ENCODE data around the gene SPATA2.

SPATA2 gene

GRCh38 chr20:49887251-49888211 lies 27.8 kb downstream of the SPATA2 start:
- Histone ChIP-seq H4K20me1 (ENCODE audit: insufficient read depth, low read length) (no peaks in the 10 kb centered on the region), H3K9ac (ENCODE audit: low read length) (no peak overlapping the region), H3K27me3 (ENCODE audit: insufficient read depth, low read length) (no peaks in the 10 kb centered on the region), H3K4me2 (ENCODE audit: low read length) (no peak overlapping the region), H2AFZ (ENCODE audit: low read length) (no peak overlapping the region), H3F3A (ENCODE audit: insufficient read depth, low read length) (0 out of 2 replicates have a peak, but pooled peaks cover 5% of the 10 kb centered on the region), H3K36me3 (ENCODE audit: insufficient read depth, low read length) (peaks cover 66% of the 10 kb centered on the region; the same call in 1 of the 2 replicates), H3K9me3 (ENCODE audit: low read length) (no peaks in the 10 kb centered on the region), H3K9me2 (ENCODE audit: low read depth, low read length) (no peaks in the 10 kb centered on the region), H3K79me2 (ENCODE audit: insufficient read depth, low read length) (no peaks in the 10 kb centered on the region), H3K4me1 (ENCODE audit: insufficient read depth, low read length, severe bottlenecking) (peaks cover 47% of the 10 kb centered on the region), H3K4me3 (ENCODE audit: low read depth, low read length, poor library complexity, severe bottlenecking) (no peak overlapping the region), H3K27ac (ENCODE audit: low read depth, low read length, poor library complexity, severe bottlenecking) (peak overlapping the region; percentile 66)
- TF ChIP-seq CTCF (IDR thresholded peaks at IDR 0.05; ENCODE audit: low read length): no peak
- no peak for TF ChIP-seq EZH2 (IDR thresholded peaks at IDR 0.05; ENCODE audit: borderline replicate concordance, low read length)

- H2AFZ ChIP-seq (ENCODE audit: low read length): no peak overlapping the region
- no peaks in the 10 kb centered on the region for H4K20me1 ChIP-seq (ENCODE audit: insufficient read depth, low read length)
- peak overlapping the region; percentile 7; the same call in 1 of the 2 replicates for H3K9ac ChIP-seq (ENCODE audit: low read length)
- TF ChIP-seq CTCF (IDR thresholded peaks at IDR 0.05; ENCODE audit: low read length) (no peak), EZH2 (IDR thresholded peaks at IDR 0.05; ENCODE audit: borderline replicate concordance, low read length) (no peak)
- H3K4me2 ChIP-seq (ENCODE audit: low read length): no peak overlapping the region
- H3K79me2 ChIP-seq (ENCODE audit: insufficient read depth, low read length): no peaks in the 10 kb centered on the region
- no peak overlapping the region for H3K4me3 ChIP-seq (ENCODE audit: low read depth, low read length, poor library complexity, severe bottlenecking)
- peaks cover 43% of the 10 kb centered on the region for H3K4me1 ChIP-seq (ENCODE audit: insufficient read depth, low read length, severe bottlenecking)
- H3K9me2 ChIP-seq (ENCODE audit: low read depth, low read length): no peaks in the 10 kb centered on the region
- H3K27me3 ChIP-seq (ENCODE audit: insufficient read depth, low read length): no peaks in the 10 kb centered on the region
- peaks cover 70% of the 10 kb centered on the region; the same call in 1 of the 2 replicates for H3K36me3 ChIP-seq (ENCODE audit: insufficient read depth, low read length)
- H3K9me3 ChIP-seq (ENCODE audit: low read length): no peaks in the 10 kb centered on the region
- H3K27ac ChIP-seq (ENCODE audit: low read depth, low read length, poor library complexity, severe bottlenecking): peak overlapping the region; percentile 85
- H3F3A ChIP-seq (ENCODE audit: insufficient read depth, low read length): 0 out of 2 replicates have a peak, but pooled peaks cover 5% of the 10 kb centered on the region
Observed at GRCh38 chr20:49886571-49887213, 28.6 kb downstream of the SPATA2 start.

GRCh38 chr20:49885558-49886332 lies 29.6 kb downstream of the SPATA2 start:
- Histone ChIP-seq H3K4me3 (ENCODE audit: low read depth, low read length, poor library complexity, severe bottlenecking) (no peak overlapping the region), H3K9me2 (ENCODE audit: low read depth, low read length) (no peaks in the 10 kb centered on the region), H3K9ac (ENCODE audit: low read length) (peak overlapping the region; percentile 7; the same call in 1 of the 2 replicates), H3K4me2 (ENCODE audit: low read length) (no peak overlapping the region), H3K27ac (ENCODE audit: low read depth, low read length, poor library complexity, severe bottlenecking) (peak overlapping the region; percentile 85), H3K4me1 (ENCODE audit: insufficient read depth, low read length, severe bottlenecking) (peaks cover 43% of the 10 kb centered on the region), H3K27me3 (ENCODE audit: insufficient read depth, low read length) (no peaks in the 10 kb centered on the region), H3K9me3 (ENCODE audit: low read length) (no peaks in the 10 kb centered on the region), H4K20me1 (ENCODE audit: insufficient read depth, low read length) (no peaks in the 10 kb centered on the region), H2AFZ (ENCODE audit: low read length) (no peak overlapping the region), H3K79me2 (ENCODE audit: insufficient read depth, low read length) (no peaks in the 10 kb centered on the region), H3F3A (ENCODE audit: insufficient read depth, low read length) (0 out of 2 replicates have a peak, but pooled peaks cover 5% of the 10 kb centered on the region), H3K36me3 (ENCODE audit: insufficient read depth, low read length) (peaks cover 74% of the 10 kb centered on the region; the same call in 1 of the 2 replicates)
- TF ChIP-seq CTCF (IDR thresholded peaks at IDR 0.05; ENCODE audit: low read length) (no peak), EZH2 (IDR thresholded peaks at IDR 0.05; ENCODE audit: borderline replicate concordance, low read length) (no peak)

Data from OCI-LY1 (cell line).